Naive thymus-derived CD4-positive, alpha-beta T cell (primary cell): ENCODE results near the gene NRF1. TPM values are rescaled to one million over a fixed set of nuclear protein-coding genes. Genes with fewer than 3 reads are reported as not detected.
"Not testable (repeated sequence)": the region's sequence is repeated elsewhere in the genome, so short reads cannot be mapped to it uniquely, and the experiment has no call there.

Source experiments
- ATAC-seq: fragments of 150-1000 bp; cut with Tn5 transposase; 2 replicates; pipeline ENCODE4 v1.10.0; 2021; ENCODE audit warnings: mild to moderate bottlenecking, moderate library complexity
- CTCF ChIA-PET: fragments of 350-600 bp; sonication (Branson Sonifier 250); formaldehyde crosslinking; loops from one replicate; lab custom pipeline; 2021; ENCODE audit warnings: antibody characterized with exemption; lab: Charles Lee
- POLR2A ChIA-PET: fragments of 350-600 bp; sonication (Branson Sonifier 250); formaldehyde crosslinking; loops from one replicate; lab custom pipeline; 2021; ENCODE audit warnings: antibody characterized with exemption, inconsistent platforms; lab: Charles Lee
- DNase-seq, 9 donors: peaks; one replicate each; pipeline versions ENCODE4 v3.0.0 to v3.0.0-alpha.2; 2020 to 2022; ENCODE audit warnings: mixed read lengths in 1 of 9
- H3K27ac ChIP-seq: one replicate; pipeline ENCODE4 v1.7.0; 2013; ENCODE audit warnings: mild to moderate bottlenecking, low read depth, low read length, moderate library complexity
- H3K27me3 ChIP-seq, 2 donors: one replicate each; pipeline ENCODE4 v1.7.0; 2013; ENCODE audit warnings: low read length in 2 of 2, mild to moderate bottlenecking in 2 of 2, moderate library complexity in 2 of 2; ENCODE audit not compliant: control insufficient read depth in 2 of 2, insufficient read depth in 2 of 2
- H3K36me3 ChIP-seq, 3 experiments: 1 replicate in 2 of 3; 2 replicates in 1 of 3; pipeline ENCODE4 v1.7.0; 2013; ENCODE audit warnings: low read length in 3 of 3, mild to moderate bottlenecking in 3 of 3, moderate library complexity in 1 of 3; ENCODE audit not compliant: insufficient read depth in 3 of 3, control insufficient read depth in 2 of 3
- H3K4me1 ChIP-seq, 2 donors: one replicate each; pipeline ENCODE4 v1.7.0; 2013; ENCODE audit warnings: low read length in 2 of 2, mild to moderate bottlenecking in 2 of 2, moderate library complexity in 1 of 2; ENCODE audit not compliant: control insufficient read depth in 2 of 2, insufficient read depth in 2 of 2
- H3K4me3 ChIP-seq: 2 replicates; pipeline ENCODE4 v1.7.0; 2013; ENCODE audit warnings: mild to moderate bottlenecking, low read length
- H3K9me3 ChIP-seq, 3 experiments: 1 replicate in 2 of 3; 2 replicates in 1 of 3; pipeline ENCODE4 v1.7.0; 2013; ENCODE audit warnings: low read length in 3 of 3; ENCODE audit not compliant: control insufficient read depth in 2 of 3
- H3K27ac Mint-ChIP-seq, 9 donors: one replicate each; pipeline ENCODE4 v1.8.0; 2020 to 2022; ENCODE audit warnings: mixed read lengths in 9 of 9, mild to moderate bottlenecking in 8 of 9, moderate library complexity in 5 of 9, inconsistent platforms in 2 of 9
- H3K27me3 Mint-ChIP-seq, 5 donors: one replicate each; pipeline ENCODE4 v1.8.0; 2021 to 2022; ENCODE audit warnings: mixed read lengths in 5 of 5, mild to moderate bottlenecking in 1 of 5
- H3K36me3 Mint-ChIP-seq, 5 donors: one replicate each; pipeline ENCODE4 v1.8.0; 2020 to 2022; ENCODE audit warnings: mixed read lengths in 5 of 5, mild to moderate bottlenecking in 3 of 5, inconsistent platforms in 1 of 5
- H3K4me1 Mint-ChIP-seq, 7 donors: one replicate each; pipeline ENCODE4 v1.8.0; 2020 to 2022; ENCODE audit warnings: mixed read lengths in 7 of 7, mild to moderate bottlenecking in 3 of 7, inconsistent platforms in 1 of 7
- H3K4me3 Mint-ChIP-seq, 10 donors: one replicate each; pipeline ENCODE4 v1.8.0; 2020 to 2022; ENCODE audit warnings: mild to moderate bottlenecking in 10 of 10, mixed read lengths in 10 of 10, moderate library complexity in 6 of 10, inconsistent platforms in 2 of 10
- H3K9me3 Mint-ChIP-seq, 11 donors: one replicate each; pipeline ENCODE4 v1.8.0; 2020 to 2022; ENCODE audit warnings: mixed read lengths in 11 of 11, mild to moderate bottlenecking in 4 of 11, inconsistent platforms in 1 of 11, moderate library complexity in 1 of 11
- intact Hi-C, 2 donors: fragments of 100-400 bp; cut with micrococcal nuclease; formaldehyde crosslinking; loops; one replicate each; pipeline ENCODE4 v1.15.1; 2023
- polyA plus RNA-seq, 2 donors: library from polyadenylated mRNA; unstranded; fragments of 300-500 nt; fragmentation: Illumina TruSeq; gene quantifications; one replicate each; pipeline ENCODE4 v1.2.3, GENCODE V29; 2021
- total RNA-seq, 6 experiments: library from RNA in 5 of 6; stranded (reverse) in 5 of 6; gene quantifications; 1 replicate in 5 of 6; 2 replicates in 1 of 6; pipeline ENCODE4 v1.2.3 and lab custom pipeline; 2021 to 2026

The NRF1 gene
- total RNA-seq (10 to 100 TPM; 25.8 to 49.3 (median 35.3) TPM), polyA plus RNA-seq (10 to 100 TPM; 24.7 to 37.7 TPM), total RNA-seq (lab: John Stamatoyannopoulos, UW) (43.1 reads per million, percentile 68 among the genes with 10 or more reads in this experiment)

DNA sequence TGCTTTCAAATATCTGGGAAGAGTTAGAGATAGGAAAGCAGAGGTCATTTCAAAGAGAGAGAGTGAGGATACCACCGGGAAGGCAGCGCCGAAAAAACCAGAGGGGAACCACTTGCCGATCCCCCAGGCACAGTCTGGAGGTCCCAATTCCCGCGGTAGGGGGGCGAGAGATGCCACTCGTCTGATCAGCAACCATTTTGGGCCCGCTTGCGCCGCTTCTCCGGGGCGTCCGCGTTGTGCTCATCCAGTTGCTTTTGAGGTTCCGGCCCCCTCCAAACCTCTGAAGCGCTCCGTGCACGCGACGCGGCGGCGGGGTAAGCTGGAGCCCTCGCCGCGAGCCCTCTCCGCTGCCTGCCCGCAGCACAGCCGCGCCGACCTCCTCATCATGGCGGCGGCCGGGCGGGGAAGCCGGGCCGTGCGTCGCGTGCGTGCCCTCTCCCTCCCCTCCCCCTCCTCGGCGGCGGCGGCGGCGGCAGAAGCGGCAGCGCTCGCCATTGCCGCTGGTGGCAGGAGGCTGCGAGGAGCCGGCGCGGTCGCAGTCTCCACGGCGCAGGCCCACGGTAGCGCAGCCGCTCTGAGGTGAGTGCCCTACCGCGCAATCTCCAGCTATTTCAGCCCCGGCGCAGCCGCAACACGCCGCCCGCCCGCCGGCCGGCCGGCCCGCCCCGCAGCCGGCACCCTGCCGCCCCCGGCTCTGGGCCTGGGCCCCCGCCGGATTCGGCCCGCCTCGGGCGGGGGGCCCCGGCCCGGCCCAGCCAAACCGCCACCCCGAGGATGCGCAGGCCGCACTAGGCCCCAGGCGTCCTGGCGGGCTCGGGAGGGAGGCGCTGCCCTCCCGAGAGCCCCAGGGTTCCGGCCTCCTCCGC, at the start of gene NRF1:
Gene NRF1, plus strand, starts transcription at position 475 of the 866 bp plus-strand sequence. CDS start 45,632 bp downstream, outside the sequence.
- Mint-ChIP-seq H3K36me3 (peaks cover 0 to 21% (median 6%) of the 10 kb centered on the region in 5 donors), H3K4me3 (peak within 1 kb of the TSS; percentile 88 to 99 (median 96)), H3K27ac (peak within 1 kb of the TSS; percentile 92 to 99 (median 96)), H3K27me3 (no peaks in the 10 kb centered on the region), H3K4me1 (peaks cover 37 to 79% (median 67%) of the 10 kb centered on the region in 7 donors), H3K9me3 (no peaks in the 10 kb centered on the region)
- DNase-seq (peak; percentile 89 to 97 (median 94)), ATAC-seq (peak; percentile 92)
- intact Hi-C loops: loop anchor here (1.0 to 5.0 kb wide), 16 partner anchors 24 to 1959 kb away; partner anchors contain the start of genes SMKR1 (in 2 of the 2), STRIP2 (in 2 of the 2), AHCYL2 (in 1 of the 2) and ATP6V1F (in 1 of the 2)
- no peaks in the 10 kb centered on the region for H3K9me3 ChIP-seq
- ChIA-PET POLR2A (interaction anchor here (1.0 to 2.3 kb wide), 5 partner anchors 9 to 594 kb away, joined by 3 to 12 read pairs (median 4); partner anchors contain the start of genes TMEM209 and TNPO3), CTCF (interaction anchor here (0.6 kb wide), 1 partner anchor 734 kb away, joined by 3 read pairs; no protein-coding TSS in a partner anchor)
- peaks cover 0 to 15% (median 0%) of the 10 kb centered on the region in 3 experiments for H3K36me3 ChIP-seq
- H3K27me3 ChIP-seq: no peaks in the 10 kb centered on the region
- peaks cover 24 to 38% of the 10 kb centered on the region in 2 donors for H3K4me1 ChIP-seq
- peak within 1 kb of the TSS; percentile 82 for H3K27ac ChIP-seq
- H3K4me3 ChIP-seq: peak within 1 kb of the TSS; percentile 87

- H3K4me1 ChIP-seq, DNase-seq, intact Hi-C loops, H3K4me1 Mint-ChIP-seq, POLR2A ChIA-PET, H3K27me3 ChIP-seq, H3K27ac Mint-ChIP-seq, H3K4me3 ChIP-seq, H3K27ac ChIP-seq, H3K36me3 ChIP-seq, CTCF ChIA-PET, H3K4me3 Mint-ChIP-seq, H3K9me3 ChIP-seq: not testable (repeated sequence)
- H3K36me3 Mint-ChIP-seq: peaks cover 0 to 12% (median 4%) of the 10 kb centered on the region in 5 donors
- peak; percentile 31 for ATAC-seq
- peaks cover 14 to 37% (median 23%) of the 10 kb centered on the region in 5 donors for H3K27me3 Mint-ChIP-seq
- H3K9me3 Mint-ChIP-seq: peaks cover 6 to 17% (median 8%) of the 10 kb centered on the region in 11 donors
Observed at GRCh38 chr7:129566323-129566722, 45.2 kb upstream of the NRF1 start.

DNA sequence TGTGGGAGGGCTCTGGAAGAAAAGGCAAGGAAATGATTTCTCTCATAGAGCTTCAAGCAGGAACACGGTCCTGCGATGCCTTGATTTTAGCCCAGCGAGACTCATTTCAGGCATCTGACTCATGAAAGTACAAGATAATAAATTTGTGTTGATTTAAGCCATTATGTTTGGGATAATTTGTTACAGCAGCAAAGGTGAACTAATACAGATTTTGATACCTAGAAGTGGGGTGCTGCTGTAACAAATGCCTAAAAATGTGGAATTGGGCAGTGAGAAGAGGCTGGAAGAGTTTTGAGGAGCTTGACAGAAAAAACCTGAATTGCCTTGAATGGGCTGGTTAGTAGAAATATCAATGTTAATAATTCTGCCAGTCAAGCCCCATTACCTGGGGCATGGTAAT, 44.1 kb upstream of the NRF1 start:
- ATAC-seq (no peak), DNase-seq (no peak)
- Mint-ChIP-seq H3K27me3 (peaks cover 14 to 36% (median 23%) of the 10 kb centered on the region in 5 donors), H3K27ac (peak overlapping the region in 1 of 9 donors; percentile 23), H3K4me3 (no peak overlapping the region), H3K36me3 (peaks cover 0 to 12% (median 4%) of the 10 kb centered on the region in 5 donors), H3K4me1 (peaks cover 0 to 5% (median 0%) of the 10 kb centered on the region in 7 donors), H3K9me3 (peaks cover 4 to 17% (median 8%) of the 10 kb centered on the region in 11 donors)
- H3K27me3 ChIP-seq: no peaks in the 10 kb centered on the region
- H3K36me3 ChIP-seq: no peaks in the 10 kb centered on the region
- no peak overlapping the region for H3K27ac ChIP-seq
- no peak overlapping the region for H3K4me3 ChIP-seq
- ChIA-PET CTCF (no interaction called here), POLR2A (no interaction called here)
- no peaks in the 10 kb centered on the region for H3K9me3 ChIP-seq
- intact Hi-C loops: no loop called here
- H3K4me1 ChIP-seq: no peaks in the 10 kb centered on the region

DNA sequence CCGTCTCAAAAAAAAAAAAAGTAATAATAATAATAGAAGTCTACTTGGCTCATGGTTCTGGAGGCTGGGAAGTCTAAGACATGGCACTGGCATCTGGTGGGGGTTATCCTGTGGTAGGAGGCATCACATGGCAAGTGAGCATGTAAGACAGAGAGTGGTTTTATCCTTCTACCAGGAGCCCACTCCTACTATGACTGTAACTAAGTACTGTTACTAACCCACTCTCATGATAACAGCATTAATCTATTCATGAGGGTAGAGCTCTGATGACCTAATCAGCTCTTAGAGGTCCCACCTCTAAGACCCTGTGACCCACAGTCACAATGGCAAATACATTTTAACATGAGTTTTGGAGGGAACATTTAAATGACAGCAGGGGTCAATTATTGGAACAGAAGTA, 43.3 kb upstream of the NRF1 start:
- peaks cover 14 to 36% (median 23%) of the 10 kb centered on the region in 5 donors for H3K27me3 Mint-ChIP-seq
- ATAC-seq: no peak
- no peaks in the 10 kb centered on the region for H3K36me3 ChIP-seq
- no peak overlapping the region for H3K27ac Mint-ChIP-seq
- peaks cover 0 to 5% (median 0%) of the 10 kb centered on the region in 7 donors for H3K4me1 Mint-ChIP-seq
- no peaks in the 10 kb centered on the region for H3K4me1 ChIP-seq
- H3K36me3 Mint-ChIP-seq: peaks cover 0 to 12% (median 4%) of the 10 kb centered on the region in 5 donors
- H3K27me3 ChIP-seq: no peaks in the 10 kb centered on the region
- H3K27ac ChIP-seq: no peak overlapping the region
- H3K4me3 Mint-ChIP-seq: no peak overlapping the region
- intact Hi-C loops: no loop called here
- no peak overlapping the region for H3K4me3 ChIP-seq
- CTCF ChIA-PET: interaction anchor here (1.1 kb wide), 1 partner anchor 259 kb away, joined by 3 read pairs; no protein-coding TSS in a partner anchor
- H3K9me3 Mint-ChIP-seq: peaks cover 4 to 17% (median 8%) of the 10 kb centered on the region in 11 donors
- POLR2A ChIA-PET: no interaction called here
- no peak for DNase-seq
- no peaks in the 10 kb centered on the region for H3K9me3 ChIP-seq

GRCh38 chr7:129569326-129569725, 42.2 kb upstream of the NRF1 start:
- H3K36me3 Mint-ChIP-seq: peaks cover 0 to 12% (median 4%) of the 10 kb centered on the region in 5 donors
- Histone ChIP-seq H3K27ac (no peak overlapping the region), H3K4me3 (no peak overlapping the region), H3K9me3 (no peaks in the 10 kb centered on the region), H3K36me3 (no peaks in the 10 kb centered on the region), H3K27me3 (no peaks in the 10 kb centered on the region), H3K4me1 (no peaks in the 10 kb centered on the region)
- intact Hi-C loops: no loop called here
- H3K4me1 Mint-ChIP-seq: peaks cover 0 to 5% (median 0%) of the 10 kb centered on the region in 7 donors
- H3K27me3 Mint-ChIP-seq: peaks cover 14 to 28% (median 23%) of the 10 kb centered on the region in 5 donors
- POLR2A ChIA-PET: no interaction called here
- DNase-seq: no peak
- no peak overlapping the region for H3K27ac Mint-ChIP-seq
- no peak for ATAC-seq
- peaks cover 4 to 17% (median 8%) of the 10 kb centered on the region in 11 donors for H3K9me3 Mint-ChIP-seq
- H3K4me3 Mint-ChIP-seq: no peak overlapping the region
- CTCF ChIA-PET: no interaction called here

DNA sequence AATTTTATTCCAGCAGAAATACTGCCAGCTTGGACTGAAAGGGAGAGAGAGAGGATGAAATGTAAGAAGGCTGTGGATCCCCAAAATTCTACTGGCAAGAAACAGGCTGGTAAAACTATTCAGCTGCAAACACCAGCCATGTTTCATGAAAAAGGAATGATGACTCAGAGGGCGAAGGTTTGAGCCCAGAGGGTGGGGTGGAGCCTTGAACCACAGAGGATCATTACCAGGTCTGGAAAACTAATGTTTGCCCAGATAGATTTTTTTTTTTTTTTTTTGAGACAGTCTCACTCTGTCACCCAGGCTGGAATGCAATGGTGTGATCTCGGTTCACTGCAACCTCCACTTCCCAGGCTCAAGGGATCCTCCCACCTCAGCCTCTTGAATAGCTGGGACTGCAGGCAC, 41.7 kb upstream of the NRF1 start:
- Mint-ChIP-seq H3K4me1 (peaks cover 0 to 5% (median 0%) of the 10 kb centered on the region in 7 donors), H3K27ac (no peak overlapping the region), H3K27me3 (peaks cover 10 to 25% (median 19%) of the 10 kb centered on the region in 5 donors), H3K9me3 (peaks cover 4 to 17% (median 8%) of the 10 kb centered on the region in 11 donors), H3K4me3 (no peak overlapping the region), H3K36me3 (peaks cover 0 to 12% (median 4%) of the 10 kb centered on the region in 5 donors)
- no peak for ATAC-seq
- Histone ChIP-seq H3K9me3 (no peaks in the 10 kb centered on the region), H3K27me3 (no peaks in the 10 kb centered on the region), H3K36me3 (no peaks in the 10 kb centered on the region), H3K4me3 (no peak overlapping the region), H3K4me1 (no peaks in the 10 kb centered on the region), H3K27ac (no peak overlapping the region)
- ChIA-PET CTCF (interaction anchor here (0.6 kb wide), 1 partner anchor 20 kb away, joined by 3 read pairs; no protein-coding TSS in a partner anchor), POLR2A (no interaction called here)
- DNase-seq: no peak
- intact Hi-C loops: no loop called here
